ENCODE measurements around the gene FOXC1.

Gene FOXC1

DNA sequence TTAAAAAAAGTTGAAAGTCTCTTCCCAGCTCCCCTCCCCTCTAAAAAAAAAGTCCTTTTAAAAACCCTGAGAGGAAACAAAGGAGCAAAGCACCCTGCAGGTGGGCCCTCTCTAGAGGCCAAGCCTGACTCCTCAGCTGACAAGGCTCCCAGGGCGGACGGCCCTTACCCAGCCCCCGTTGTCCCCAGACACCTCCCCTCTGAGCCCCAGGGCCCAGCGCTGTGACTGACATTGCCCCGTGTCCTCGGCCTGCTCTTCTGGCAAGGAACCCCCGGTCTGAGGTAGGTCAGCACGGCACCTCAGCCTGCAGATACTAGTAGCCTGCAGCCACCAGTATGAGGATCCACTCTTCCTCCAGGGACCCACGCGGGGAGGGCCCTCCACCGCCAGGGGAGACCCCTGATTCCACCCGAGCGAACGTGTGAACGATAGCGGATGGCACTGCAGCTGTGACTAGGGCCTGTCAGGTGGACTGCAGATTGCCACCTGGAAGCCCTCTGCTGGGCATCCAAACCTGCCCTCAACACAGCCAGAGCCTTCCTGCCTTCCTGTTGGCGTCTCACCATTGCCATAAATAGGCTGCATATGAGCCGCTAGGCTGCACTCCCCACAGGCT, 34.2 kb downstream of the FOXC1 start:
- no peak for DNase-seq (ENCODE audit: low spot score)

DNA sequence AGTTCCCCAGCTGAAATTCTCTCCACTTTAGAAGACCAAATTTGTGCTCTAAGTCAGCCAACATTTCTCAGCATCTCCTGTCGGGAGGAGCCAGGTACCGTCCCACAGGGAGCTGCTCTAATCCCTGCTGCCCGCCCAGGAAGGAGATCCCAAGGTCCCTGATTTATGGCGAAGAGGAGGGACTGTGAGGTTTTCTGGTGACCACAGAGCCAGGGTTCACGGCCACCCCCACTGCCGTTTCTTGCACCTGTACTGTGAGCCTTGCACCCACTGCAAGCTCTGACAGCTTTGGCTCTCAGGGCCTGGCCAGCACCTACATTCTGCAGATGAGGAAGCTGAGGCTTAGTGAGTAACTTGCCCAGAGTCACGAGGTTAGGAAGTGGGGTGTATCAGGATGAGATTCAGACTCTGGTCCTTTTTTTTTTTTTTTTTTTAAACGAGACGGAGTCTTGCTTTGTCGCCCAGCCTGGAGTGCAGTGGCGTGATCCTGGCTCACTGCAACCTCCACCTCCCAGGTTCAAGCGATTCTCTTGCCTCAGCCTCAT, 34.9 kb downstream of the FOXC1 start:
- no peak for DNase-seq (ENCODE audit: low spot score)

GRCh38 chr6:1645466-1646185, 35.9 kb downstream of the FOXC1 start:
- no peak for DNase-seq (ENCODE audit: low spot score)

- no peak for DNase-seq (ENCODE audit: low spot score)
Measured at GRCh38 chr6:1651362-1651761, 41.6 kb downstream of the FOXC1 start.

DNA sequence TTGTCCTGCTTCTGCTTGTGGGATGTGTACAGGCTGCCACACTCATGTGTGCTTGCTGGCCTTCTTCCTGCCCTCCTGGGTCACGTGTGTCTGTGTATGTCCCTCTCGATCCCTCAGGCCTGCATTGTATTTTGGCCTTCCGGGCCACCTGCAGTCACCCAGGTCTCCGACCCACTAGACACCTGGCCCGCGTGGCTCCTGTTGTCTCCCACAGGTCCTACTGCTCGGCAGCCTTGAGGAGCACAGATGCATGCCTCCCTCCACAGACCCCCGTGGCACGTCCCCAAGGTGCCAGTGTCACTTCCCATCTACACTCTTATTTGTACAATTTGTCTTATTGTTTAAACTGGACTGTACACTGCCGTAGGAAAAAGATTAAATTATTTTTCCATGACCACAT, 43.1 kb downstream of the FOXC1 start:
- no peak for DNase-seq (ENCODE audit: low spot score)

GRCh38 chr6:1654054-1654453, 44.3 kb downstream of the FOXC1 start:
- no peak for DNase-seq (ENCODE audit: low spot score)

DNA sequence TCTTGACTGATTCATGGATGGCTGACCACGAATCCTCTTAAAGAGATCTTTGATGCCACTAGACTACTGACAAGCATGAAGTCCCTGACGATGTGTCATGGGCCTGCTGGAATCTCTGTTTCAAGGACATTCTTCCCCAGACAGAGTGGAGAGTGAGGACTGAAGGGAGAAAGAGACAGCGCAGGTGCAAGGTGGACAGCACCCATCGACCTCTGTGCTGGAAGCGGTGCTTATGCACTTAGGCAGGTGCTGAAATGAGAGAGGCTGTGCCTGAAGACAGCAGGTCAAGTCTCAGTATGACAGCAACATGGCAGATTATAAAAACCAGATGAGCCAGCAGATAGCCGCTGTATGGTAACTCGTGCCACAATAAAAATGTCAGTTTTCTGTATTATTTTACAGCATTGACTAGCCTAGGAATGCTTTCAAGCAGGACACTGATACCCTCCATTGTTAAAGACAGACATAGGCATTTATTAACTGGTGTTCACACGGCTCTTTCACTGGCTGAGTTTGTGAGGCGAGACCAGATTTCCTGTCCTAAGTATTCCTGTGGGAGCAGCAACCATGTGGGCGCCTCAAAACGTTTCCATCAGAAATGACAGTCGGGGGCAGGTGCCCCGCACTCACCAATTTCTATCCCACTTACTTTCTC, 47.5 kb downstream of the FOXC1 start:
- no peak for DNase-seq (ENCODE audit: low spot score)

DNA sequence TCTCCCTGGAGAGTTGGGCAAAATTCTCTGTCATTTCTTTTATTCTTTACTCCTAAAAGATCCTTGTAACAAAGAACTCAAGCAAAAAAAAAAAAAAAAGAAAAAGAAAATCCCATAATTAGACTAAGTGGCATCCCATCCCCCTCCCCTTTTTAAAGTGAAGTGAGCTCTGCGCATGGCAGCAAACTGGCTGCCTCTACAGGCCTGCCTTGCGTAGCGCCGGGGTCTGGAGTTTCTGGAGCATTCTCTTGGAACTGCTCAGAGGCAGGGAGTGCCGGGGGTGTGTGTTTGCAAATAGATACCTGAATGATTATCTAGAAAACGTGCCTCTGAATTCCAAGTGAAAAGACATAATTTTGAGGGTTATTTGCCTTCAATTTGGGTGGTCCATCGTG, 48.1 kb downstream of the FOXC1 start:
- no peak for DNase-seq (ENCODE audit: low spot score)

- DNase-seq (ENCODE audit: low spot score): no peak
Measured at GRCh38 chr6:1658212-1659005, 48.7 kb downstream of the FOXC1 start.

DNA sequence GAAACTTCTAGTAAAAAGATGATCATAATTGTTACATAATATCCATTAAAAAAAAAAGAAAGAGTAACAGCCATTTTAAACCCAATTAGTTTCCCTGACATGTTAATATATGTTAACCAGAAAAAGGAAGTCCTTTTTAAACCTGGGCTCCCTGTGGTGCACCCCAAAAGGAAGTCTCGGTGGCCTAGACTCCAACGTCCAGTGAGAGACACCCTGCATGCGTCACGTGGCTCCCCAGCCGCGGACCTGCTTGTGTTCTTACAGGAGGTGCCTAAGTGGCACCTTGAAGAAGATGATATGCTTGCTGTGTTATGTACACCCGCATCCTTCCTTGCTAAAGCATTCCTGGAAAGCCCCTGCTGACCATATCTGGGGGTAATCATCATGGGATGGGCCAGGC, 50.1 kb downstream of the FOXC1 start:
- DNase-seq (ENCODE audit: low spot score): no peak

DNA sequence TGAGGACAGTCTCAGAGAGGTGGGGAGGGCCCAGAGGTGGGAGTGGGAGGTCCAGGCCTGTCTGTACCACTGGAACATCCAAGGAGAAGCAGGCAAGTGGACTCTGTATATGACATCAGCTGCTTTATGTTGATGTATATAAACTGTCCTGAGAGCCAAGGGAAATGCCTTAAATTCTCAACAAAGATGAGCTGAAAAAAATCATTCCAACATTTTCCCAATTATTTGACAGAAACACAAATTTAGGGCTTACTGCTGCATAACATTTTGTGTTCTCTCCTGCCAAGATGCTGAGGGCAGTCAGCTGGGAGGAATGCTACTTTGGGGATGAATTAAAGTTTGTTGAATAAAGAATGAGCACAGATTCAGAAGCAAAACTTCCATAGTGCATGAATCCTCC, 52.8 kb downstream of the FOXC1 start:
- no peak for DNase-seq (ENCODE audit: low spot score)

All from pons (tissue), 1 donor.